ENCODE measurements around the gene ZNF260. TPM values are rescaled to one million over a fixed set of nuclear protein-coding genes. Genes with fewer than 3 reads are reported as not detected.
A peak's percentile ranks its signal among the peaks of the same experiment; 100 is the strongest.
"Not testable (repeated sequence)": the region's sequence is repeated elsewhere in the genome, so short reads cannot be mapped to it uniquely, and the experiment has no call there.

Gene ZNF260
- total RNA-seq, 4 donors from 2014 or later = 5.1 to 24.4 (median 14.4) TPM

DNA sequence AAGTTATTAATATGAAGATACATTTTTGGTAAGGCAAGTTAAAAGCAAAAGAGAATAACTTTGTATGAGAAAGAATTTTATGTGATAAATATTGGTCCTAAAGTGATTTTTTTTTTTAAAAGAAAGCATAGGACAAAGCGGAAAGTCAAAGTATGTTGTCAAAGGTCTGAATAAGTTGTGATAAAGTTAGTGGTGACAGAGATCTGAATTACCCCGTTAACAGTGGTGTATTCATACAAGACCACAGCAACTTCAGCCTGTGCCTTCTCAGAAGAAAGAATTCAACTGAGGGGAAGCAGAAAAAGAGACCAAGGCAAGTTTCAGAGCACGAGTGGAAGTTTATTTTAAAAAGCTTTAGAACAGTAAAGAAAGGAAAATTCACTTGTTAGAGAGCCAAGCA, 19.7 kb downstream of the ZNF260 start:
- no peak for TF ChIP-seq POLR2AphosphoS5 (IDR thresholded peaks at IDR 0.05)
- TF ChIP-seq POLR2A (IDR thresholded peaks at IDR 0.05) = no peak
- no peak for TF ChIP-seq EP300 (IDR thresholded peaks at IDR 0.05)
- TF ChIP-seq, protein P1, sequence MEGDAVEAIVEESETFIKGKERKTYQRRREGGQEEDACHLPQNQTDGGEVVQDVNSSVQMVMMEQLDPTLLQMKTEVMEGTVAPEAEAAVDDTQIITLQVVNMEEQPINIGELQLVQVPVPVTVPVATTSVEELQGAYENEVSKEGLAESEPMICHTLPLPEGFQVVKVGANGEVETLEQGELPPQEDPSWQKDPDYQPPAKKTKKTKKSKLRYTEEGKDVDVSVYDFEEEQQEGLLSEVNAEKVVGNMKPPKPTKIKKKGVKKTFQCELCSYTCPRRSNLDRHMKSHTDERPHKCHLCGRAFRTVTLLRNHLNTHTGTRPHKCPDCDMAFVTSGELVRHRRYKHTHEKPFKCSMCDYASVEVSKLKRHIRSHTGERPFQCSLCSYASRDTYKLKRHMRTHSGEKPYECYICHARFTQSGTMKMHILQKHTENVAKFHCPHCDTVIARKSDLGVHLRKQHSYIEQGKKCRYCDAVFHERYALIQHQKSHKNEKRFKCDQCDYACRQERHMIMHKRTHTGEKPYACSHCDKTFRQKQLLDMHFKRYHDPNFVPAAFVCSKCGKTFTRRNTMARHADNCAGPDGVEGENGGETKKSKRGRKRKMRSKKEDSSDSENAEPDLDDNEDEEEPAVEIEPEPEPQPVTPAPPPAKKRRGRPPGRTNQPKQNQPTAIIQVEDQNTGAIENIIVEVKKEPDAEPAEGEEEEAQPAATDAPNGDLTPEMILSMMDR (IDR thresholded peaks at IDR 0.05) = no peak

DNA sequence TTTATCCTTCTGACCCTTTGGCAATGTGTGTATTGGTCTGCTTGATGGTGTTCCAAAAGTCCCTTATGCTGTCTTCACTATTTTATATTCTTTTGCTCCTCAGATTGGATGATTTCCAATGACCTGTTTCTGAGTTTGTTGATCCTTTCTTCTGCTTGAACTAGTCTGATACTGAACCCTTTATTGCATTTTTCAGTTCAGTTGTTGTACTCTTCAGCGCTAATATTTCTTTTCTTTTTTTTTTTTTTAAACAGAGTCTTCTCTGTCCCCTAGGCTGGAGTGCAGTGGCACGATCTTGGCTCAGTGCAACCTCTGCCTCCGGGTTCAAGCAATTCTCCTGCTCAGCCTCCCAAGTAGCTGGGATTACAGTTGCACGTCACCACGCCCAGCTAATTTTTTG, 26.1 kb downstream of the ZNF260 start:
- TF ChIP-seq, protein P1 (IDR thresholded peaks at IDR 0.05) = no peak
- TF ChIP-seq POLR2A (IDR thresholded peaks at IDR 0.05) = no peak
- TF ChIP-seq EP300 (IDR thresholded peaks at IDR 0.05) = no peak
- TF ChIP-seq POLR2AphosphoS5 (IDR thresholded peaks at IDR 0.05) = no peak
- WGBS = 96% methylated on average over 5 of the region's 5 CpGs
- Histone ChIP-seq H3K36me3 (no peaks in the 10 kb centered on the region), H3K9me3 (peaks cover 61% of the 10 kb centered on the region), H3K4me3 (no peak overlapping the region), H3K27ac (no peak overlapping the region), H3K27me3 (no peaks in the 10 kb centered on the region), H3K4me1 (no peaks in the 10 kb centered on the region)
- DNase-seq (ENCODE audit: low spot score in 2 of 2) = no peak

More for the DNA sequence above, 19.7 kb downstream of the ZNF260 start:
- H3K27ac ChIP-seq = no peak overlapping the region
- peaks cover 79% of the 10 kb centered on the region for H3K9me3 ChIP-seq
- H3K4me1 ChIP-seq = no peaks in the 10 kb centered on the region
- no peak overlapping the region for H3K4me3 ChIP-seq
- DNase-seq (ENCODE audit: low spot score in 2 of 2) = no peak
- H3K27me3 ChIP-seq = no peaks in the 10 kb centered on the region
- 87% methylated on average over 3 of the region's 3 CpGs for WGBS
- peaks cover 11% of the 10 kb centered on the region for H3K36me3 ChIP-seq

DNA sequence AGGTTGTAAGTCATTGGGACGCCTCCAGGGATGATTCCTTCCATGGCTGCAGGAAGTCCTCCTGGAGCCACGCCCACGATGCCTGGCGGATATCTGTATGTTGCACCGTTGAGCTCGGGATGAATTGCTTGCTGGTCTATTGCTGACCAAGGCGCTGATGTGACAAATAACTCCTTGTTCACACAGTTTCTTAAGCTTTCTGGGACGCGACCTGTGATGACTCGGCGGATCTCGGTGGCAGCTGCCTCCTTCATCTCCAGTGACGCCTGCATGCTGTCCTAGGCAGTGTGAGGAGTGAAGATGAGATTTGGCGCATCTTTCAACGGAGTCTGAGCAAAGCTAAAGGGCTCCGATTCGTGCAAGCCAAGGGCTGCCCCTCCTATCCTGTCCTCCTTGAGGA, 31.1 kb downstream of the ZNF260 start:
- no peaks in the 10 kb centered on the region for H3K36me3 ChIP-seq
- no peaks in the 10 kb centered on the region for H3K27me3 ChIP-seq
- no peaks in the 10 kb centered on the region for H3K4me1 ChIP-seq
- H3K4me3 ChIP-seq = no peak overlapping the region
- H3K9me3 ChIP-seq = peaks cover 27% of the 10 kb centered on the region
- no peak overlapping the region for H3K27ac ChIP-seq
- no peak for DNase-seq (ENCODE audit: low spot score in 2 of 2)
- TF ChIP-seq POLR2AphosphoS5 (IDR thresholded peaks at IDR 0.05) (no peak), EP300 (IDR thresholded peaks at IDR 0.05) (no peak), POLR2A (IDR thresholded peaks at IDR 0.05) (no peak)
- TF ChIP-seq, protein P1 (IDR thresholded peaks at IDR 0.05) = no peak
- 88% methylated on average over 15 of the region's 17 CpGs for WGBS

DNA sequence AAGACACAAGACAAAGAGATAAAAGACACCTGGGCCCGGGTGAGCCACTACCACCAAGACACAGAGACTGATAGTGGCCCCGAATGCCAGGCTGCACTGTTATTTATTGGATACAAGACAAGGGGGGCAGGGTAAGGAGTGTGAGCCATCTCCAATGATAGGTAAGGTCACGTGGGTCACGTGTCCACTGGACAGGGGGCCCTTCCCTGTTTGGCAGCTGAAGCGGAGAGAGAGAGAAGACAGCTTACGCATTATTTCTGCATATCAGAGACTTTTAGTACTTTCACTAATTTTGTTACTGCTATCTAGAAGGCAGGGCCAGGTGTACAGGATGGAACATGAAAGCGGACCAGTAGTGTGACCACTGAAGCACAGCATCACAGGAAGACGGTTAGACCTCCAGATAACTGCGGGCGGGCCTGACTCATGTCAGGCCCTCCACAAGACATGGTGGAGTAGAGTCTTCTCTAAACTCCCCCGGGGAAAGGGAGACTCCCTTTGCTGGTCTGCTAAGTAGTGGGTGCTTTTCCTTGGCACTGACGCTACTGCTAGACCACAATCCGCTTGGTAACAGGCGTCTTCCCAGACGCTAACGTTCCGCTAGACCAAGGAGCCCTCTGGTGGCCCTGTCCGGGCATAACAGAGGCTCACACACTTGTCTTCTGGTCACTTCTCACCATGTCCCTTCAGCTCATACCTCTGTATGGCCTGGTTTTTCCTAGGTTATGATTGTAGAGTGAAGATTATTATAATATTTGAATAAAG, 35.2 kb downstream of the ZNF260 start:
- DNase-seq (ENCODE audit: low spot score in 2 of 2); H3K9me3 ChIP-seq; H3K27ac ChIP-seq; H3K36me3 ChIP-seq; H3K27me3 ChIP-seq; H3K4me3 ChIP-seq: not testable (repeated sequence)
- WGBS = 65% methylated on average over 18 of the region's 18 CpGs
- TF ChIP-seq, protein P1 (IDR thresholded peaks at IDR 0.05) = peak in 1 of 2 donors; percentile 34
- H3K4me1 ChIP-seq = peaks cover 15% of the 10 kb centered on the region

DNA sequence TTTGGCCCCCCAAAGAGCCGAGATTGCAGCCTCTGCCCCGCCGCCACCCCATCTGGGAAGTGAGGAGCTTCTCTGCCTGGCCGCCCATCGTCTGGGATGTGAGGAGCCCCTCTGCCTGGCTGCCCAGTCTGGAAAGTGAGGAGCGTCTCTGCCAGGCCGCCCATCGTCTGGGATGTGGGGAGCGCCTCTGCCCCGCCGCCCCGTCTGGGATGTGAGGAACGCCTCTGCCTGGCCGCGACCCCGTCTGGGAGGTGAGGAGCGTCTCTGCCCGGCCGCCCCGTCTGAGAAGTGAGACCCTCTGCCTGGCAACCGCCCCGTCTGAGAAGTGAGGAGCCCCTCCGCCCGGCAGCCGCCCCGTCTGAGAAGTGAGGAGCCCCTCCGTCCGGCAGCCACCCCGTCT, 37.2 kb downstream of the ZNF260 start:
- H3K4me1 ChIP-seq = peaks cover 15% of the 10 kb centered on the region
- 80% methylated on average over 7 of the region's 29 CpGs for WGBS
- not testable (repeated sequence) for H3K36me3 ChIP-seq; H3K27me3 ChIP-seq; H3K27ac ChIP-seq; H3K4me3 ChIP-seq; DNase-seq (ENCODE audit: low spot score in 2 of 2); H3K9me3 ChIP-seq
